NCI-H1417 (cell line): ENCODE data around the gene GRWD1.

Source experiments
- DNase-seq, 3 experiments: peaks; one replicate each; lab custom pipeline; 2025; lab: John Stamatoyannopoulos, UW

Gene GRWD1

GRCh38 chr19:48424694-48425219 is 21.0 kb upstream of the GRWD1 start:
- DNase-seq: no peak

DNA sequence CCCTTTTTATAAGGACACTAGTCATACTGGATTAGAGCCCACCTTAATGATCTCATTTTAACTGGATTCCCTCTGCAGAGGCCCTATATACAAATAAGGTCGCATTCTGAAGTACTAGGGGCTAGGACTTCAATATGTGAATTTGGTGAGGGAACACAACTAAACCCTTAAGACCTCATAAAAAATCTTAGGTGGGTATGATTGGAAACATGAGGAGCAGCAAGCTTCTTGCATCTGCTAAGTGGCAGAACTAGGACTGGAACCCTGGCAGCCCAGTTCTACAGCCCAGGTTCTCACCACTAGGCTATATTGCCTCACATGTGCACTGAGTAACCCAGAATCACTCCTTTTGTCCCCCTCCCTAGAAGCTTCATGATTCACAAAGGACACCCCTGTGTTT is 17.1 kb upstream of the GRWD1 start:
- no peak for DNase-seq

DNA sequence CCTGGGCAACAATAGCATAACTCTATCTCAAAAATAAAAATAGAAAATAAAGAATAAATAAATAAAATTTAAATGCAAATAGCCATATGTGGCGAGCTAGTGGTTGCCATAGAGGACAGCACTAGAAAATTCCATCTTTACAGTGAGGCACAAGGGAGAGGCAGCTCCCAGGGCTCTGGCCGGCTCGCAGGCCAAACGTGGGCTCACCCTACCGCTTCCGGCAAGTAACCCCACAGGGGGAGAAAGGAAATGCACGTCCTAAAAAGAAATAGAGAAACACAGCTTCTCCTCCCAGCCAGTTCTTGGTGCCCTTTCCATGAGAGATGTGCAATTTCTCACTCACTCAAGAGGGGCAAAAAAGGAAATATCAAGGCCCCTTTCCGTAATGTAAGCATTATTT is 12.4 kb upstream of the GRWD1 start:
- DNase-seq: no peak

DNA sequence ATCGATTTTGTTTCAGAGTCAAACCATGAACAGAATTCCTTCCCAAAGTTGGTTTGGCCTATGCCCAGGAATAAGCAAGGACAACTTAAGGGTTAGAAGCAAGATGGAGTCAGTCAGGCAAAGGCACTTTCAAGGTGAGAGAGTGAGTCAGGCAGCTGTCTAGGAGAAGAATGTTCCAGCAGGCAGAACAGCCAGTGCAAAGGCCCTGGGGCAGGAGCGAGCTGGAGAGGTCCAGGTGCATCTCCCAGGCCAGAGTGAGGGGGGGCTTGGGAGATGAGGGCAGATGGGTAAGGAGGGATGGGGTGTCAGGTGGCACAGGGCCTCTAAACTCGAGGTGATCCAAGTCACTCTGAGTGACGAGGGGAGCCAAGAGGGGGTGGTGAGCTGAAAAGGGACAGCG is 9.2 kb upstream of the GRWD1 start:
- DNase-seq: no peak

- no peak for DNase-seq
These were observed 4.3 kb upstream of the GRWD1 start for GRCh38 chr19:48441360-48442050.

DNA sequence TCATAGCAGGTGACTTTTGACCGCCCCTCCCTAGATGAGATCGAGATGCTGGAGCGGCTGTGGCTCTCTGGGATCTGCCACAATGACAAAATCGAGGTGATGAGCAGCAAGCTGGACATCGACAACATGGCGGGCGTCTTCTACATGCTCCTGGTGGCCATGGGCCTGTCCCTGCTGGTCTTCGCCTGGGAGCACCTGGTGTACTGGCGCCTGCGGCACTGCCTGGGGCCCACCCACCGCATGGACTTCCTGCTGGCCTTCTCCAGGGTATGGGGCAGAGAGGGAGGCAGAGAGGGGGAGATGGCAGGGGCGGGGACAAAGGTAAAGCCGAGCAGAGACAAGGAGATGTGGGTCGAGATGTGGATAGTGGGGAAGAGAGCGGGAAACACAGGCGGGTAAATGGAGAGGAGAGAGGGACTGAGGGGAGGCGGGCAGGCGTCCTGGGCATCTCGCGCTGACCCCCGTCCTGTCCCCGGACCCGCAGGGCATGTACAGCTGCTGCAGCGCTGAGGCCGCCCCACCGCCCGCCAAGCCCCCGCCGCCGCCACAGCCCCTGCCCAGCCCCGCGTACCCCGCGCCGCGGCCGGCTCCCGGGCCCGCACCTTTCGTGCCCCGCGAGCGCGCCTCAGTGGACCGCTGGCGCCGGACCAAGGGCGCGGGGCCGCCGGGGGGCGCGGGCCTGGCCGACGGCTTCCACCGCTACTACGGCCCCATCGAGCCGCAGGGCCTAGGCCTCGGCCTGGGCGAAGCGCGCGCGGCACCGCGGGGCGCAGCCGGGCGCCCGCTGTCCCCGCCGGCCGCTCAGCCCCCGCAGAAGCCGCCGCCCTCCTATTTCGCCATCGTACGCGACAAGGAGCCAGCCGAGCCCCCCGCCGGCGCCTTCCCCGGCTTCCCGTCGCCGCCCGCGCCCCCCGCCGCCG is 3.4 kb upstream of the GRWD1 start:
- no peak for DNase-seq

- DNase-seq: peak in 2 of 3 experiments; percentile 25 to 43
These were observed 2.5 kb upstream of the GRWD1 start for GRCh38 chr19:48443256-48443655.

DNA sequence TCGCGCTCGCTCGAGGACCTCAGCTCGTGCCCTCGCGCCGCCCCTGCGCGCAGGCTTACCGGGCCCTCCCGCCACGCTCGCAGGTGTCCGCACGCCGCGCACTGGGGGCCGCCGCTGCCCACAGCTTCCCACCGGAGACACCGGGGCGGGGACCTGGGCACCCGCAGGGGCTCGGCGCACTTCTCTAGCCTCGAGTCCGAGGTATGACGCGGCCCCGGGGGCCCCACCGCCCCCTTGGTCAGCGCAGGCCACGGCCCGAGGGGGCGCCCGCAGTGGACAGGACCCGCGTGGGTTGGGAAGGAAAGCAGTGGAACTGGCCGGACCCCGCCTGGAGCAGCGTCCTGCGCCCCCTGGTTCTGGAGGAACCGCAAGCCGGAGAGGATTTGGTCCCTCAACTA is 2.1 kb upstream of the GRWD1 start:
- peak in 2 of 3 experiments; percentile 31 to 49 for DNase-seq

GRCh38 chr19:48444129-48444935 is 1.5 kb upstream of the GRWD1 start:
- peak; percentile 21 to 52 (median 26) for DNase-seq

GRCh38 chr19:48444936-48445200 is 915 bp upstream of the GRWD1 start:
- no peak for DNase-seq

- peak in 2 of 3 experiments; percentile 89 to 96 for DNase-seq
These were observed 552 bp upstream of the GRWD1 start for GRCh38 chr19:48445256-48445605.

DNA sequence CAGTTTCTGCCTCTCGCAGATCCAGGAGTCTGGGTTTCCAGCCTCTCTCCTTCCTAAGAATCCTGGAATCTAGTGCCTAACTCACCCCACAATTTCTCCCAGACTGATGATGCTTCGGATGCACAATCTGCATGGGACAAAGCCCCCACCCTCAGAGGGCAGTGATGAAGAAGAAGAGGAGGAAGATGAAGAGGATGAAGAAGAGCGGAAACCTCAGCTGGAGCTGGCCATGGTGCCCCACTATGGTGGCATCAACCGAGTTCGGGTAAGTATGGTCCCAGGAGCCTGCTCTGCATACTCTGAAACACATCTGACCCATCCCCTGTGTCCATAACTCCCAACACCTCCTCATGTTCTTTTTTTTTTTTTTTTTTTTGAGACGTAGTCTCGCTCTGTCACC is 796 bp downstream of the GRWD1 start:
- DNase-seq: no peak

DNA sequence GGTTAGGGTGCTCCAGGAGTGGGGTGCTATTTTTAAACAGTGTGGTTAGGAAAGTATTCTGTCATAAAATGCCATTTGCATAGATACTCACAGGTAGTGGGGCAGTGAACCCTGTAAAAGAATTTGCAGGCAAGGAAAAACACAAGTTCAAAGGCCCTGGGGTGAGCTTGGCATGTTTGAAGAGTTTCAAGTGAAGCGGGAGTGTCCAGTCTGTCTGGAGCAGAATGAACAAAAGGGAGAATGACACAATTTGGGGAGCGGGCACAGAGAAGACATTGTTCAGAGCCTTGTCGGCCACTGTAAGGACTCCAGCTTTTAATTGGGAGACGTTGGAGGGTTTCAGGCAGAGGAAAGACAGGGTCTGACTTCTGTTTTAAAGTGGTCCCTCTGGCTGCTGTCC is 2.8 kb downstream of the GRWD1 start:
- no peak for DNase-seq

- no peak for DNase-seq
These were observed 4.7 kb downstream of the GRWD1 start for GRCh38 chr19:48450441-48450840.

DNA sequence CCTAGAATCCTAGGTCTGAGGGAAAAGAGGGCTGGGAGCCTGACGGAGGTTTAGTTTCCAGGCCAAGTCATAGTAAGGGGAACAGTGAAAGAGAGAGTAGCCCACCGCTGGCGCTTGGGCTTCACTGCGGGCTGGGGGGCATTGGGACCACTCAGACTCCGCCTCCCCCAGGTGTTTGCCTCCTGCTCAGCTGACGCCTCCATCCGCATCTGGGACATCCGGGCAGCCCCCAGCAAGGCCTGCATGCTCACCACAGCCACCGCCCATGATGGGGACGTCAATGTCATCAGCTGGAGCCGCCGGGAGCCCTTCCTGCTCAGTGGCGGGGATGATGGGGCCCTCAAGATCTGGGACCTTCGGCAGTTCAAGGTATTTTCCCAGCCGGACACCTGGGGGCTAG is 5.1 kb downstream of the GRWD1 start:
- DNase-seq: no peak

DNA sequence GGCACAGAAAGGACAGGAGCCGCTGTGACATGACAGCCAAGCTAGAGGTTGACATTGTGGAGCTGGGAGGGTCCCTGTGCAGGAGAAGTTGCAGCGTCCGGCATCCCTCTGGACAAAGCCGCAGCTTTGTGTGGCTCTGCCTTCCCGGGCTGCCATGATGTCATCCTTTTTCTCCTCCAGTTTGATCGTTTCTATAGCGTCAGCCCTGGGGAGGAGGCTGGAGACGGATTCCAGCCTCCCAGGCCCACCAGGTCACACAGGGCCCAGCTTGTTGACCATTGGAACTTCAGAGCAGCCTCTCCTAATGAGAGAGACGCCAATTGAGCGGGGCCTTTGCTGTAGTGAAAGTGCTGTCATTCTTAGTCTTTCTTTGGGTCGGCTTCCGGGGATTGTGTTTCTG is 5.8 kb downstream of the GRWD1 start:
- DNase-seq: no peak

DNA sequence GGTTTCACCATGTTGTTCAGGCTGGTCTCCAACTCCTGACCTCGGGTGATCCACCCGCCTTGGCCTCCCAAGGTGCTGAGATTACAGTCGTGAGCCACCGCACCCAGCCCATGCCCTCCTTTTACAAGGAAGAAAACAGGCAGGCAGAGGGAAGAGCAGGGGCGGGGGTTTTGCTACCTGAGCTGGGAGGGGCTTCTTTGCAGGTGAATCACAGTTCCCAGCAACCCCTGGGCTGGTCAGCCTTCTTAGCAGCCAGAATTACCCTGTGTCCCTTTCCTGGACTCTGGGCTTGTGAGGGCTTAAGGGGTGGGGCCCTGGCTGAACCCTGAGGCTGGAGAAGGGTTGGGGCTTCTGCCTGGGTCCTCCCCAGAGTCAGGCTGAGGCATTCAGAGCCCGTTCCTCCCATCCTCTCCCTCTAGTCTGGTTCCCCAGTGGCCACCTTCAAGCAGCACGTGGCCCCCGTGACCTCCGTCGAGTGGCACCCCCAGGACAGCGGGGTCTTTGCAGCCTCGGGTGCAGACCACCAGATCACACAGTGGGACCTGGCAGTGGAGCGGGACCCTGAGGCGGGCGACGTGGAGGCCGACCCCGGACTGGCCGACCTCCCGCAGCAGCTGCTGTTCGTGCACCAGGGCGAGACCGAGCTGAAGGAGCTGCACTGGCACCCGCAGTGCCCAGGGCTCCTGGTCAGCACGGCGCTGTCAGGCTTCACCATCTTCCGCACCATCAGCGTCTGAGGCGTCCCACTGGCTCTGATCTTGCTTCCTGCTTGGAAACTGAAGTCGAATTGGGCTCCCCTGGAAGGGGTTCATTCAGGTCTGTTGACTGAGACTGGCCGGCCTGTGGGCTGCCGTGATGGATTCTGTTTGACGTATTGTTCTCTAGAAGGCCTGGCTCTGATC is 6.8 kb downstream of the GRWD1 start:
- no peak for DNase-seq

DNA sequence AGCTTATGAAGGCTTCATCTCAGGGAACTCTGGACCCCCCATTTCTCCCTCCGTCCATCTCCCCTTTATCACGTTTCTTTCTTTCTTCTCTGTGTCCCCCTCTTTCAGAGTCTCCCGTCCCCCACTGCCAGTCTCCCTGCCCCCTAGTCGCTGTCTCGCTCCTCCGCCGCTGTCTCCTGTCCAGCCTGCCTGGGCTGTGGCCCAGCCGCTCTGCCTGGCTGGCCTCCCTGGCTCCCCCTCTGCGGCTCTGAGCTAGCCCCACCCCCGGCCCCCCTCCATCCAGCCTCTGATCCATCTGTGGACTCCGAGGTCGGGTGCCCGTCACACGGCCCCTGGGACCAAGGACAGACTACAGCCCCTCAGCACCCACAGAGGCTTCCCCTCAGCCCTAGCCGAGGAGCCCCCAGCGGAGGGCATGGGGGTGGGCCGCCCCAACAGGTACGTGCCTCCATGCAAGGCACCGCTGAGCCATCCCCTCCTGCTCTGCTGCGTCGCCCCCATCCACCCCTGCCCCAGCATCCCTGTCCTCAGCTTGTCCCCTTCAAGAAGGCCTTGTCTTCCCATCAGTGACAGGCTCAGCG is 8.5 kb downstream of the GRWD1 start:
- no peak for DNase-seq

DNA sequence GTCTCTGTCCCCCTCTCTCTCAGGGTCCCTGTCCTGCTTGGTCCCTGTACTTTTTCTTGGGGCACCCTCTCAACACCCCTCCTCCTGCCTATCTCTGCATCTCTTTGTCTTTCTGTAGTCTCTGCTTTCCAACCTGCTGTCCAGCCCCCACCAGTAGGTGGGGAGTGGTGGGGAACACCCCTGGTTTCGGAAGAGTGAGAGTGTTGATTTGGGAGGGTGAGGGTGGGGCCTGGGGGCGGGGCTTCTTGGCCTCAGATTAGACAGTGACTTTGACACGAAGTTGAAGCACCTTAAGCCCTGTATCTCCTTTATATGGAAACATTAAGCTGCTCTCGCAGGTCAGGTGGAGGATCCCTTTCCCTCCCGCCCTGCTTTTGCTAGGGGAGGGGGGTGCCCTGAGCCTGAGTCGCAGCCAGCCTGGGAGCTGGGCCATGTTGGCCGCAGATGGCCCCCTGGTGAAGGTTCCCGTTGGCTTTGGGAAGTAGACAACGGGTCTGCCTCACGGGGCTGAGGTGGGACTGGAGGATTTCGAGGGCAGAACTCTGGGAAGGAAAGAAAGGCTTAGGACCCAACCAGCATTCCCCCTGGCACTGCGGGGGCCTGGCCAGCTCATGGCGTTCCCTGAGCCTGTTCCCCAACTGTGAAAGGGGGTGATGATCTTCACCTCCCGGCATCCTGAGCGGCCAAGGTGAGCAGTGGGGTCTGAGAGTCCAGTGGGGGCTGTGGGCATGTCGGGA is 9.6 kb downstream of the GRWD1 start, which contains the start of gene KCNJ14:
Gene KCNJ14 (plus strand): TSS at position 404 of the 737 bp plus-strand sequence. CDS start 6,151 bp downstream, outside the sequence.
- no peak for DNase-seq

- no peak for DNase-seq
These were observed 10.3 kb downstream of the GRWD1 start for GRCh38 chr19:48455908-48456562.
